LHCN-M2 (cell line): ENCODE data around the gene CD37. TPM values are rescaled to one million over a fixed set of nuclear protein-coding genes. Genes with fewer than 3 reads are reported as not detected.
A peak's percentile ranks its signal among the peaks of the same experiment; 100 is the strongest.
"Not testable (repeated sequence)": the region's sequence is repeated elsewhere in the genome, so short reads cannot be mapped to it uniquely, and the experiment has no call there.

Source experiments
- DNase-seq: peaks from one replicate; pipeline ENCODE4 v3.0.0-alpha.2; 2012; ENCODE audit warnings: low read depth
- total RNA-seq: library from RNA; depleted of rRNA; stranded (reverse); fragments of >200 nt; gene quantifications from 2 replicates; pipeline ENCODE4 v1.2.3, GENCODE V29; 2014

CD37 gene
- total RNA-seq, 1 experiment from 2014 or later: not detected

GRCh38 chr19:49328741-49329140 lies 6.5 kb upstream of the CD37 start:
- no peak for DNase-seq

- DNase-seq: not testable (repeated sequence)
Observed at GRCh38 chr19:49331187-49331586, 4.0 kb upstream of the CD37 start.

- peak; percentile 57 for DNase-seq
Observed at GRCh38 chr19:49331616-49332055, 3.6 kb upstream of the CD37 start.

- not testable (repeated sequence) for DNase-seq
Observed at GRCh38 chr19:49332691-49333417, 2.4 kb upstream of the CD37 start.

GRCh38 chr19:49333418-49333805 lies 1.8 kb upstream of the CD37 start:
- DNase-seq: no peak

GRCh38 chr19:49333811-49334288 lies 1.4 kb upstream of the CD37 start:
- no peak for DNase-seq

- no peak for DNase-seq
Observed at GRCh38 chr19:49335784-49336481, 727 bp downstream of the CD37 start.

- no peak for DNase-seq
Observed at GRCh38 chr19:49336482-49337266, 1.5 kb downstream of the CD37 start.

- no peak for DNase-seq
Observed at GRCh38 chr19:49337267-49338022, 2.2 kb downstream of the CD37 start.

- no peak for DNase-seq
Observed at GRCh38 chr19:49338023-49338677, 2.9 kb downstream of the CD37 start.

- no peak for DNase-seq
Observed at GRCh38 chr19:49338691-49339300, 3.6 kb downstream of the CD37 start.

GRCh38 chr19:49339301-49340068 lies 4.3 kb downstream of the CD37 start:
- DNase-seq: no peak

- no peak for DNase-seq
Observed at GRCh38 chr19:49340069-49340864, 5.1 kb downstream of the CD37 start.

GRCh38 chr19:49340865-49341718 lies 5.9 kb downstream of the CD37 start:
- no peak for DNase-seq

- DNase-seq: no peak
Observed at GRCh38 chr19:49342291-49342721, 7.1 kb downstream of the CD37 start.

GRCh38 chr19:49343123-49343522 lies 7.9 kb downstream of the CD37 start:
- DNase-seq: no peak

GRCh38 chr19:49344505-49345423 lies 9.6 kb downstream of the CD37 start:
- DNase-seq: no peak
